Measurements from ENCODE around the gene ACSL3.

- no peak for TF ChIP-seq CTCF (IDR thresholded peaks at IDR 0.05)
- TF ChIP-seq POLR2AphosphoS5 (IDR thresholded peaks at IDR 0.05) = no peak
Measured at GRCh38 chr2:222952204-222952603, 91.4 kb downstream of the ACSL3 start.

All from transverse colon (tissue), 4 donors.